ENCODE results near the gene SLC26A3. TPM values are rescaled to one million over a fixed set of nuclear protein-coding genes. Genes with fewer than 3 reads are reported as not detected.

Gene SLC26A3
- total RNA-seq, 1 donor from 2014 or later: not detected

DNA sequence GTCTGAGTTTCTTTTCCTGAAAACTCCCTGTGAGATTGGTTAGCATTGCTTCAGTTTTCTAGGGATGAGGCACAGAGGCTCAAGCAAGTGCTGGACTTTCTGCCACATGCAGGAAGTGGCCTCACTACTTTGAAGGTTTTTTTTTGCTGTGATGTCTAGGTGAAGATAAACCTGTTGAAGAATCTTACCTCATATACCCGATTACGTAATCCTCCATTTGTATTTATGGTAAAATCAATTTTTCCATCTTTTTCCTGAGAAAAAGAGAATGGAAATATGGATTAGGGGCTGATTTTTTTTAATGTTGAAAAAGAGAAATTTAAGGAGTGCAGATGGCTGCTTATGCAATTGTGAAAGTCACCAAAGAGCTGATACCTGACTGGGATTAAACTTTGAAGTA is 35.6 kb downstream of the SLC26A3 start:
- H3K27me3 ChIP-seq: no peaks in the 10 kb centered on the region
- H3K4me1 ChIP-seq: no peaks in the 10 kb centered on the region
- H3K9me3 ChIP-seq: no peaks in the 10 kb centered on the region
- no peak for TF ChIP-seq POLR2A (IDR thresholded peaks at IDR 0.05)
- TF ChIP-seq, protein P1, sequence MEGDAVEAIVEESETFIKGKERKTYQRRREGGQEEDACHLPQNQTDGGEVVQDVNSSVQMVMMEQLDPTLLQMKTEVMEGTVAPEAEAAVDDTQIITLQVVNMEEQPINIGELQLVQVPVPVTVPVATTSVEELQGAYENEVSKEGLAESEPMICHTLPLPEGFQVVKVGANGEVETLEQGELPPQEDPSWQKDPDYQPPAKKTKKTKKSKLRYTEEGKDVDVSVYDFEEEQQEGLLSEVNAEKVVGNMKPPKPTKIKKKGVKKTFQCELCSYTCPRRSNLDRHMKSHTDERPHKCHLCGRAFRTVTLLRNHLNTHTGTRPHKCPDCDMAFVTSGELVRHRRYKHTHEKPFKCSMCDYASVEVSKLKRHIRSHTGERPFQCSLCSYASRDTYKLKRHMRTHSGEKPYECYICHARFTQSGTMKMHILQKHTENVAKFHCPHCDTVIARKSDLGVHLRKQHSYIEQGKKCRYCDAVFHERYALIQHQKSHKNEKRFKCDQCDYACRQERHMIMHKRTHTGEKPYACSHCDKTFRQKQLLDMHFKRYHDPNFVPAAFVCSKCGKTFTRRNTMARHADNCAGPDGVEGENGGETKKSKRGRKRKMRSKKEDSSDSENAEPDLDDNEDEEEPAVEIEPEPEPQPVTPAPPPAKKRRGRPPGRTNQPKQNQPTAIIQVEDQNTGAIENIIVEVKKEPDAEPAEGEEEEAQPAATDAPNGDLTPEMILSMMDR (IDR thresholded peaks at IDR 0.05): no peak
- no peak for TF ChIP-seq POLR2AphosphoS5 (IDR thresholded peaks at IDR 0.05; ENCODE audit: insufficient read depth in 1 of 2, low read depth in 1 of 2)
- no peaks in the 10 kb centered on the region for H3K36me3 ChIP-seq
- no peak for DNase-seq (ENCODE audit: extremely low spot score in 2 of 2)
- intact Hi-C loops (cut with DNase I): no loop called here
- H3K4me3 ChIP-seq: no peak overlapping the region
- H3K27ac ChIP-seq: no peak overlapping the region

DNA sequence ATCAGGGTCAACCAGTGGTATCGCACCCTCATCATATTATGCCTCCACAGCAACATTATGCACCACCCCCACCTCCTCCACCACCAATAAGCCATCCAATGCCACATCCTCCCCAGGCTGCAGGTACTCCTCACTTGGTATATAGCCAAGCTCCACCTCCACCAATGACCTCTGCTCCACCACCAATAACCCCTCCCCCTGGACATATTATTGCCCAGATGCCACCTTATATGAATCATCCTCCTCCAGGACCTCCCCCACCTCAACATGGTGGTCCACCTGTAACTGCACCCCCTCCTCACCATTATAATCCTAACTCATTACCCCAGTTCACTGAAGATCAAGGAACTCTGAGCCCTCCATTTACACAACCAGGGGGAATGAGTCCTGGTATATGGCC is 44.4 kb downstream of the SLC26A3 start:
- Histone ChIP-seq H3K27ac (no peak overlapping the region), H3K27me3 (no peaks in the 10 kb centered on the region), H3K36me3 (peaks cover 0 to 41% of the 10 kb centered on the region in 2 donors), H3K9me3 (no peaks in the 10 kb centered on the region), H3K4me1 (no peaks in the 10 kb centered on the region), H3K4me3 (no peak overlapping the region)
- intact Hi-C loops (cut with DNase I): no loop called here
- DNase-seq (ENCODE audit: extremely low spot score in 2 of 2): no peak
- no peak for TF ChIP-seq POLR2A (IDR thresholded peaks at IDR 0.05)
- TF ChIP-seq, protein P1 (IDR thresholded peaks at IDR 0.05): no peak
- no peak for TF ChIP-seq POLR2AphosphoS5 (IDR thresholded peaks at IDR 0.05; ENCODE audit: insufficient read depth in 1 of 2, low read depth in 1 of 2)

DNA sequence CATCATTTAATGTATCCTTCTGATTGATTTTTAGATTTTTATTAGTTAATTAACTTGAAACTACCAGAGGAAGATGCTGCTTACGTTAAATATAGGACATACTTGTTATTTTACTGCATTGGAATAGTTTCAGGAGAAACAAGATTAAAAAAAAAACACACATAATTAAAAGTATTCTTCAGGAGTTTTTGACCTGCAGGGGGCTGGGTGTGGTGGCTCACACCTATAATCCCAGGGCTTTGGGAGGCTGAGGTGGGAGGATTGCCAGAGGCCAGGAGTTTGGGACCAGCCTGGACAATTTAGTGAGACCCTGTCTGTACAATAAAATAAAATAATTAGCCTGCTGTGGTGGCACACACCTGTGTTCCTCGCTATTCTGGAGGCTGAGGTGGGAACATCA is 48.4 kb downstream of the SLC26A3 start:
- H3K36me3 ChIP-seq: peaks cover 0 to 64% of the 10 kb centered on the region in 2 donors
- no peaks in the 10 kb centered on the region for H3K27me3 ChIP-seq
- H3K27ac ChIP-seq: no peak overlapping the region
- intact Hi-C loops (cut with DNase I): no loop called here
- no peaks in the 10 kb centered on the region for H3K4me1 ChIP-seq
- no peak for DNase-seq (ENCODE audit: extremely low spot score in 2 of 2)
- H3K4me3 ChIP-seq: no peak overlapping the region
- H3K9me3 ChIP-seq: no peaks in the 10 kb centered on the region
- TF ChIP-seq POLR2AphosphoS5 (IDR thresholded peaks at IDR 0.05; ENCODE audit: insufficient read depth in 1 of 2, low read depth in 1 of 2) (no peak), POLR2A (IDR thresholded peaks at IDR 0.05) (no peak)
- TF ChIP-seq, protein P1 (IDR thresholded peaks at IDR 0.05): no peak

DNA sequence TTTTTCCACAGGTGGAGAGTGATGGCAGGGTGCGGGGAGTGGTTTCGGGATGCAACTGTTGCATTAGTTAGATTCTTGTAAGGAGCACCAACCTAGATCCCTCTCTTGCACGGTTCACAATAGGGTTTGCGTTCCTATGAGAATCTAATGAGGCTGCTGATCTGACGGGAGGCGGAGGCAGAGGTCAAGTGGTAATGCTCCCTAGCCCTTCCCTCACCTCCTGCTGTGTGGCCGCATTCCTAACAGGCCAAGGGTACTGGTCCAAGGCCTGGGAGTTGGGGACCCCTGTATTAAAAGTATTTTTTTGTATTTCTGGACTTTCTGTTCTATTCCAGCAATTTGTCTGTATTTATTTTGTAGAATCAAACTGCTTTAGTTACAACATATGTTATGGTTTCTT is 51.9 kb downstream of the SLC26A3 start:
- intact Hi-C loops (cut with DNase I): no loop called here
- TF ChIP-seq POLR2A (IDR thresholded peaks at IDR 0.05) (no peak), POLR2AphosphoS5 (IDR thresholded peaks at IDR 0.05; ENCODE audit: insufficient read depth in 1 of 2, low read depth in 1 of 2) (no peak)
- TF ChIP-seq, protein P1 (IDR thresholded peaks at IDR 0.05): no peak
- peaks cover 0 to 44% of the 10 kb centered on the region in 2 donors for H3K36me3 ChIP-seq
- no peak for DNase-seq (ENCODE audit: extremely low spot score in 2 of 2)
- no peak overlapping the region for H3K27ac ChIP-seq
- H3K9me3 ChIP-seq: no peaks in the 10 kb centered on the region
- H3K4me3 ChIP-seq: no peak overlapping the region
- no peaks in the 10 kb centered on the region for H3K27me3 ChIP-seq
- H3K4me1 ChIP-seq: peaks cover 29% of the 10 kb centered on the region

DNA sequence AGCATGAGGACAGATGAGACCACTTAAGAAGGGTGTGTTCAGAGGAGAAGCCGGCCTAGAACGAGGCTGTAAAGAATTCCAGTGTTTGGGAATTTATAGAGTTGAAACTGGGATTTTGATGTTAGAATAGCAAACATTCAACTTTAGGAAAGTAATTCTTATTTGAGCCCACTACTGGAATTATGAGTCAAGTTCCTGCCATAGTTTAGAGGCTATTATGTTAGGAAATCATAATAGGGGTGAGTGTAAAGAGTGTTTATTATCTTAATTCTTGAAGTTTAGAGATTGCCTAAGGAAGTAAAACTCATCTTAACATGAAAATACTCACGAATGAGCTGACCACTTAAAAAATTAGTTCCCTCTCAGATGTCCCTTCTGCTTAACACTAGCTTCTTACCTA is 57.0 kb downstream of the SLC26A3 start:
- H3K4me1 ChIP-seq: peaks cover 52% of the 10 kb centered on the region
- no peaks in the 10 kb centered on the region for H3K9me3 ChIP-seq
- H3K36me3 ChIP-seq: peaks cover 0 to 13% of the 10 kb centered on the region in 2 donors
- TF ChIP-seq POLR2AphosphoS5 (IDR thresholded peaks at IDR 0.05; ENCODE audit: insufficient read depth in 1 of 2, low read depth in 1 of 2) (no peak), POLR2A (IDR thresholded peaks at IDR 0.05) (no peak)
- TF ChIP-seq, protein P1 (IDR thresholded peaks at IDR 0.05): no peak
- H3K27ac ChIP-seq: no peak overlapping the region
- DNase-seq (ENCODE audit: extremely low spot score in 2 of 2): no peak
- H3K4me3 ChIP-seq: no peak overlapping the region
- intact Hi-C loops (cut with DNase I): no loop called here
- no peaks in the 10 kb centered on the region for H3K27me3 ChIP-seq
